ENCODE results near the gene AMFR. TPM values are rescaled to one million over a fixed set of nuclear protein-coding genes. Genes with fewer than 3 reads are reported as not detected.

The AMFR gene
- total and polyA plus RNA-seq, 2 of the 13 experiments (the other 11 are each of a cell fraction or from before 2014, with no cell fraction given): 52.9 to 108 TPM

GRCh38 chr16:56423584-56424403, 1.6 kb downstream of the AMFR start (continued):
- TF ChIP-seq, protein P1, sequence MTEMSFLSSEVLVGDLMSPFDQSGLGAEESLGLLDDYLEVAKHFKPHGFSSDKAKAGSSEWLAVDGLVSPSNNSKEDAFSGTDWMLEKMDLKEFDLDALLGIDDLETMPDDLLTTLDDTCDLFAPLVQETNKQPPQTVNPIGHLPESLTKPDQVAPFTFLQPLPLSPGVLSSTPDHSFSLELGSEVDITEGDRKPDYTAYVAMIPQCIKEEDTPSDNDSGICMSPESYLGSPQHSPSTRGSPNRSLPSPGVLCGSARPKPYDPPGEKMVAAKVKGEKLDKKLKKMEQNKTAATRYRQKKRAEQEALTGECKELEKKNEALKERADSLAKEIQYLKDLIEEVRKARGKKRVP (CRISPR knock-in tag; IDR thresholded peaks at IDR 0.05): no peak
- no peak for TF ChIP-seq CREB1 (IDR thresholded peaks at IDR 0.05)
- 0 out of 2 replicates have a peak, but pooled peaks have one; percentile 20 for TF ChIP-seq CREB1 (CRISPR knock-in tag; IDR thresholded peaks at IDR 0.05)
- no peak for TF ChIP-seq TAF15 (IDR thresholded peaks at IDR 0.05; ENCODE audit: low read depth, low read length, poor library complexity, severe bottlenecking)
- TF ChIP-seq ATF7 (IDR thresholded peaks at IDR 0.05): no peak
- TF ChIP-seq ATF7 (CRISPR knock-in tag; IDR thresholded peaks at IDR 0.05): no peak
- TF ChIP-seq ZNF207 (IDR thresholded peaks at IDR 0.05; ENCODE audit: borderline replicate concordance): no peak
- no peak for TF ChIP-seq TBX3 (IDR thresholded peaks at IDR 0.05; ENCODE audit: borderline replicate concordance)
- TF ChIP-seq, protein P2, sequence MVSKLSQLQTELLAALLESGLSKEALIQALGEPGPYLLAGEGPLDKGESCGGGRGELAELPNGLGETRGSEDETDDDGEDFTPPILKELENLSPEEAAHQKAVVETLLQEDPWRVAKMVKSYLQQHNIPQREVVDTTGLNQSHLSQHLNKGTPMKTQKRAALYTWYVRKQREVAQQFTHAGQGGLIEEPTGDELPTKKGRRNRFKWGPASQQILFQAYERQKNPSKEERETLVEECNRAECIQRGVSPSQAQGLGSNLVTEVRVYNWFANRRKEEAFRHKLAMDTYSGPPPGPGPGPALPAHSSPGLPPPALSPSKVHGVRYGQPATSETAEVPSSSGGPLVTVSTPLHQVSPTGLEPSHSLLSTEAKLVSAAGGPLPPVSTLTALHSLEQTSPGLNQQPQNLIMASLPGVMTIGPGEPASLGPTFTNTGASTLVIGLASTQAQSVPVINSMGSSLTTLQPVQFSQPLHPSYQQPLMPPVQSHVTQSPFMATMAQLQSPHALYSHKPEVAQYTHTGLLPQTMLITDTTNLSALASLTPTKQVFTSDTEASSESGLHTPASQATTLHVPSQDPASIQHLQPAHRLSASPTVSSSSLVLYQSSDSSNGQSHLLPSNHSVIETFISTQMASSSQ (IDR thresholded peaks at IDR 0.05; ENCODE audit: low read depth): no peak
- TF ChIP-seq, protein P2 (CRISPR knock-in tag; IDR thresholded peaks at IDR 0.05; ENCODE audit: borderline replicate concordance): no peak
- no peak for TF ChIP-seq ZNF333 (CRISPR knock-in tag; IDR thresholded peaks at IDR 0.05; ENCODE audit: borderline replicate concordance)
- no peak for TF ChIP-seq ZNF597 (CRISPR knock-in tag; IDR thresholded peaks at IDR 0.05)
- TF ChIP-seq PRPF4 (IDR thresholded peaks at IDR 0.05; ENCODE audit: low read depth, low read length, poor library complexity, severe bottlenecking): no peak
- no peak for TF ChIP-seq SIN3A (IDR thresholded peaks at IDR 0.05; ENCODE audit: borderline replicate concordance, low read depth, low read length)
- TF ChIP-seq, protein P3, sequence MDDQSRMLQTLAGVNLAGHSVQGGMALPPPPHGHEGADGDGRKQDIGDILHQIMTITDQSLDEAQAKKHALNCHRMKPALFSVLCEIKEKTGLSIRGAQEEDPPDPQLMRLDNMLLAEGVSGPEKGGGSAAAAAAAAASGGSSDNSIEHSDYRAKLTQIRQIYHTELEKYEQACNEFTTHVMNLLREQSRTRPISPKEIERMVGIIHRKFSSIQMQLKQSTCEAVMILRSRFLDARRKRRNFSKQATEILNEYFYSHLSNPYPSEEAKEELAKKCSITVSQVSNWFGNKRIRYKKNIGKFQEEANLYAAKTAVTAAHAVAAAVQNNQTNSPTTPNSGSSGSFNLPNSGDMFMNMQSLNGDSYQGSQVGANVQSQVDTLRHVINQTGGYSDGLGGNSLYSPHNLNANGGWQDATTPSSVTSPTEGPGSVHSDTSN (CRISPR knock-in tag; IDR thresholded peaks at IDR 0.05; ENCODE audit: borderline replicate concordance): no peak
- TF ChIP-seq ZNF629 (CRISPR knock-in tag; conservative IDR thresholded peaks at IDR 0.05): no peak
- no peak for TF ChIP-seq MIER2 (CRISPR knock-in tag; IDR thresholded peaks at IDR 0.05)
- no peak for TF ChIP-seq TARDBP (CRISPR knock-in tag; IDR thresholded peaks at IDR 0.05)
- TF ChIP-seq FOXA3 (CRISPR knock-in tag; IDR thresholded peaks at IDR 0.05): peak; percentile 27; the same call in 1 of the 2 replicates
- no peak for TF ChIP-seq JUND (CRISPR knock-in tag; IDR thresholded peaks at IDR 0.05)
- TF ChIP-seq ZNF224 (CRISPR knock-in tag; IDR thresholded peaks at IDR 0.05): no peak
- no peak for TF ChIP-seq HDAC6 (IDR thresholded peaks at IDR 0.05; ENCODE audit: low read depth, low read length)
- TF ChIP-seq SALL2 (CRISPR knock-in tag; IDR thresholded peaks at IDR 0.05): no peak
